Psoas muscle (tissue), 8 donors: ENCODE results near the gene EFTUD2. TPM values are rescaled to one million over a fixed set of nuclear protein-coding genes. Genes with fewer than 3 reads are reported as not detected.
A peak's percentile ranks its signal among the peaks of the same experiment; 100 is the strongest.
"Not testable (repeated sequence)": the region's sequence is repeated elsewhere in the genome, so short reads cannot be mapped to it uniquely, and the experiment has no call there.

Source experiments
- ATAC-seq, 4 donors: fragments of 200-7000 bp; cut with Tn5 transposase; one replicate each; pipeline ENCODE4 v1.9.1; 2020; ENCODE audit warnings: moderate library complexity in 3 of 4, mild to moderate bottlenecking in 2 of 4
- DNase-seq, 2 donors: peaks; one replicate each; pipeline ENCODE4 v3.0.0-alpha.2; 2020
- H3K27ac ChIP-seq: fragments of 200-600 bp; one replicate; pipeline ENCODE4 v1.8.0; 2022
- H3K27me3 ChIP-seq, 3 donors: fragments of 200-600 bp in 1 of 3; one replicate each; pipeline versions ENCODE4 v1.6.1 to v1.8.0; 2013 to 2022; ENCODE audit warnings: low read length in 2 of 3, mild to moderate bottlenecking in 2 of 3, moderate library complexity in 1 of 3; ENCODE audit not compliant: insufficient read depth in 3 of 3
- H3K36me3 ChIP-seq, 2 donors: fragments of 200-600 bp in 1 of 2; one replicate each; pipeline versions ENCODE4 v1.6.1 to v1.8.0; 2013 to 2022; ENCODE audit warnings: low read depth in 1 of 2, mild to moderate bottlenecking in 1 of 2, moderate library complexity in 1 of 2; ENCODE audit not compliant: insufficient read depth in 1 of 2
- H3K4me1 ChIP-seq: fragments of 200-600 bp; one replicate; pipeline ENCODE4 v1.8.0; 2022
- H3K4me3 ChIP-seq: fragments of 200-600 bp; one replicate; pipeline ENCODE4 v1.8.0; 2022; ENCODE audit warnings: mild to moderate bottlenecking
- H3K9me3 ChIP-seq: fragments of 200-600 bp; one replicate; pipeline ENCODE4 v1.8.0; 2022
- WGBS, 3 donors: extraction: QIAGEN DNeasy Blood & Tissue Kit; methylation state at CpG; one replicate each; pipeline versions ENCODE4 v1.1.6 to v1.1.7; 2013; 5-methylcytosine and 5-hydroxymethylcytosine counted together
- intact Hi-C, 2 donors: fragments of 100-400 bp; cut with DNase I; formaldehyde crosslinking; loops; one replicate each; pipeline versions ENCODE4 v1.11.0 to v1.14.2; 2022
- long read RNA-seq, 2 donors: library from polyadenylated mRNA; unstranded; transcript quantifications; one replicate each; pipeline ENCODE4 v2.0.0, GENCODE V29; 2021
- polyA plus RNA-seq, 3 donors: library from polyadenylated mRNA; stranded (reverse); fragments of 200-250 nt; gene quantifications; one replicate each; pipeline ENCODE4 v1.2.3, GENCODE V29; 2013
- total RNA-seq, 4 donors: library from RNA; stranded (reverse); fragmentation: NEBNext Ultra II Directional in 2 of 4; extraction: Animal tissue kit (Norgen Biotek cat#: 25700) in 2 of 4; gene quantifications; one replicate each; pipeline versions ENCODE4 v1.2.1 to v1.2.4, GENCODE V29; 2021 to 2023
- TF ChIP-seq, protein P1 (sequence below): fragments of 200-600 bp; IDR thresholded peaks from one replicate; pipeline ENCODE4 v1.8.0; 2022; ENCODE audit warnings: antibody characterized with exemption
- donor health status: healthy with polysubstance abuse.
- donor health status: DM: no; HTN: no; CAD: no; lungs with moderate emphysema.
- donor health status: Bipolar disorder and iron deficiency.
- donor health status: healthy.
- donor health status: DM: yes; HTN: yes; CAD: no.
- donor health status: DM: no; HTN: no; CAD: no.
- donor health status: DM: no; HTN: no; CAD: no.
- donor health status: DM: yes; HTN: yes; CAD: no.

The EFTUD2 gene
- total RNA-seq (100 to 1,000 TPM in 3 of 4 donors, 10 to 100 TPM in 1; 73.7 to 114 (median 103) TPM), polyA plus RNA-seq (100 to 1,000 TPM in 1 of 3 donors, 10 to 100 TPM in 2; 46.0 to 102 (median 78.7) TPM)
- long read RNA-seq, donor 1, full-length matches to known transcripts = 92 of 116 reads
- long read RNA-seq, donor 1, partial matches to known transcripts = 20 of 116 reads
- long read RNA-seq, donor 1, other reads (novel, unspliced or antisense) = 4 of 116 reads
- long read RNA-seq, donor 2, full-length matches to known transcripts = 157 of 202 reads
- long read RNA-seq, donor 2, partial matches to known transcripts = 34 of 202 reads
- long read RNA-seq, donor 2, other reads (novel, unspliced or antisense) = 11 of 202 reads

DNA sequence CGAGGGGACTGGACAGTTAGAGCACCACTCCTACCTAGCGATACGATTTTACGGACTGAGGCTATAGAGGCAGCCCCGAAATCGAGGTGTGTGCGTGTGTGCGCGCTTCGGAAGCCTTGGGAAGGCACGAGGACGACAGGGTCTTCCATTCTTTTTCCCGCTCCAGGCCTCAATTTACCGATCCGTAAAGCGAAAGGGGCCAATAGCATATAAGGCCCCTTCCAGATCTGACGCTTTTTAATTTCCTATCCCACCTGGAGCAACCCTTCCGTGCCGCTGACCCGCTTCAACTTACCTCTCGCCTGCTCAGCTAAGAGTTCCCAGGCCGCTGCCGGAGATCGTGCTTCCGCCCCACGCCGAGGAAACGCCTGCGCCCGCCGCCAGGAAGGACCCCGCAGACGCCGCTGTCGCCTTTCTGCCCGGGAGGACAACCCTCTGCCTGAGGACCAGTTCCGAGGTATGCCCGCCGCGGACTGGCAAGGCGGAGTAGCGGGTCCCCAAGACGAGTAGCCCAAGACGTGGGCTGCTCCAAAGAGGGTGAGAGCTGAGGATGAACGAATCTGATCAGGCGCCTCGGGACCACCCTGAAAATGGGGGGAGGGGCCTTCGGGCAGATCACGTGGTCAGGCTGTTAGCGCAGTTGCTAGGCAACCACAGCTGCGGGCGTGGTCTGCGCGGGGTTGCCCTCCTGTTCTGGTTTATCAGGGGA is at the start of gene EFTUD2:
EFTUD2 (minus strand) TSS at position 372 of the 709 bp plus-strand sequence. CDS start 4,924 bp downstream, outside the sequence.
- ATAC-seq (peak; percentile 93 to 98 (median 96)), DNase-seq (peak; percentile 93 to 98)
- Histone ChIP-seq H3K36me3 (peaks cover 0 to 13% of the 10 kb centered on the region in 2 donors), H3K27ac (peak within 1 kb of the TSS; percentile 98), H3K4me1 (peaks cover 20% of the 10 kb centered on the region), H3K9me3 (no peaks in the 10 kb centered on the region), H3K4me3 (peak within 1 kb of the TSS; percentile 97), H3K27me3 (no peaks in the 10 kb centered on the region)
- TF ChIP-seq, protein P1, sequence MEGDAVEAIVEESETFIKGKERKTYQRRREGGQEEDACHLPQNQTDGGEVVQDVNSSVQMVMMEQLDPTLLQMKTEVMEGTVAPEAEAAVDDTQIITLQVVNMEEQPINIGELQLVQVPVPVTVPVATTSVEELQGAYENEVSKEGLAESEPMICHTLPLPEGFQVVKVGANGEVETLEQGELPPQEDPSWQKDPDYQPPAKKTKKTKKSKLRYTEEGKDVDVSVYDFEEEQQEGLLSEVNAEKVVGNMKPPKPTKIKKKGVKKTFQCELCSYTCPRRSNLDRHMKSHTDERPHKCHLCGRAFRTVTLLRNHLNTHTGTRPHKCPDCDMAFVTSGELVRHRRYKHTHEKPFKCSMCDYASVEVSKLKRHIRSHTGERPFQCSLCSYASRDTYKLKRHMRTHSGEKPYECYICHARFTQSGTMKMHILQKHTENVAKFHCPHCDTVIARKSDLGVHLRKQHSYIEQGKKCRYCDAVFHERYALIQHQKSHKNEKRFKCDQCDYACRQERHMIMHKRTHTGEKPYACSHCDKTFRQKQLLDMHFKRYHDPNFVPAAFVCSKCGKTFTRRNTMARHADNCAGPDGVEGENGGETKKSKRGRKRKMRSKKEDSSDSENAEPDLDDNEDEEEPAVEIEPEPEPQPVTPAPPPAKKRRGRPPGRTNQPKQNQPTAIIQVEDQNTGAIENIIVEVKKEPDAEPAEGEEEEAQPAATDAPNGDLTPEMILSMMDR = no peak
- WGBS, 3 donors = 0% methylated on average over 54 of the region's 54 CpGs
- intact Hi-C loops = no loop called here

DNA sequence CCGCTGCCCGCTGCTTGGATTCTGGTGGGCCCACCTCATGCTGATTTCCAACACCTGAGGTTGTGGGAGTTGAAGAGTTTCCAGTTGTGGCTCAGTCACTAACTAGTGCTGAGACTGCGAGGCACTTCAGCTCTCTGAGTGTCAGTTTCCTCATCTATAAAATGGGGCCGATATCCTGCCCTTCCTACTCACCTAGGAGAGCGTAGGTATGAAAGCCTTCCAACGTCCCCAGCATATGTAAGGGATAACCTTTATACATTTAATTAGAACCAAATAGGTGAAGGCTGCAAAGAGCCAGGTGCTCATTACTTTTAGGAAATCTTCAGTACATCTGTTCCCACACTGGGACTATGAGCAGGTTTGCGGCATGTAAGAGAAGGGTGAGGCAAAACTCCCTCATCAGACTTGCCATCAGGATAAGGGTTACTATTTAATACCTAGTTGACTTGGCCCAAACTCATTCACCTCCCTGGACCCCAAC is 49.1 kb upstream of the EFTUD2 start:
- H3K4me1 ChIP-seq = peaks cover 4% of the 10 kb centered on the region
- no peak for ATAC-seq

DNA sequence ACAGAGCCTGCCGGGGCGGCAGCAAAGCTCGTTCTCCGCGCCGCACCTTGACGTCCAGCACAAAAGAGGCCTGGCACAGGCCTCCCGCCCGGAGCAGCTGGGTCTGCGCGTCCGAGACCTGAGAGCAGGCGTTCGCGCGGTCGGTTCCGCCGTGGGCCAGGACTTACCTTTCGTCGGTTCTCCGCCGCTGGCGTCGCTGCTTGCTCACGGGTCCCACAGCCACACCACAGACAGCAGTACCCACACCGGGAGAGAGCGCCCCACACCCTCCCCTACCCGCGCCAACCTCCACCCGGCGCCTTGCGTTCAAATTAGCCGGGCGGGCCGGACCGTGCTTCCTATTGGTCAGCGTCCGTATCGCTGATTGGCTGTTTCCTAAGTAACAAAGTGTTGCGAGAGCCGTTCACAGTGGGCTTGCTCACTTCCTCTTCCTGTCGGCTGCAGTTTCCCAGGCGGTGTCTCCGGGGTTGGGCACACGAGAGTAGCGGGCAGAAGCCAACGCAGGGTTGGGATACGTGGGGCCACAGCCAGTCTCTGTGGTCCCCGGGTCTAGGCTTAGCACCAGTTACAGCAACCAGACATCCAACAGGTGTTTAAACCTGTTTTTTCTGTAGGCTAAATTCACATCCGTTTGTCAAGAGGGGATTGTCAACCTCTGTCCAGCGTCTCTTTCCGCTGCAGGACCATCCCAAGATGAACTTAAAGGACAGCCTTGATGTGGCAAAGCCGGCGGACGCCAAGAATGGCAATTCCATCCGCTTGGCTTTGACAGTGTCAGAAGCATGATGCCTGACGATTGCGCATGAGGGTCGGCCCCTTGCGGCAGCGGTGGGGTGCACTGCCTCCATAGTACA is 48.4 kb upstream of the EFTUD2 start, which contains the start of gene KIF18B:
KIF18B (minus strand) TSS at position 313 of the 854 bp plus-strand sequence. CDS start 11,429 bp downstream, outside the sequence.
- ATAC-seq (peak; percentile 99 to 100 (median 100)), DNase-seq (peak; percentile 84 to 91)
- no peaks in the 10 kb centered on the region for H3K9me3 ChIP-seq
- intact Hi-C loops = no loop called here
- no peaks in the 10 kb centered on the region for H3K36me3 ChIP-seq
- peak within 1 kb of the TSS; percentile 57 for H3K27ac ChIP-seq
- peak within 1 kb of the TSS; percentile 74 for H3K4me3 ChIP-seq
- H3K27me3 ChIP-seq = peaks cover 0 to 9% (median 0%) of the 10 kb centered on the region in 3 donors
- 1 to 2% (median 1%) methylated on average over 56 to 62 of the region's 62 CpGs for WGBS, 3 donors
- TF ChIP-seq, protein P1 = no peak
- H3K4me1 ChIP-seq = peaks cover 4% of the 10 kb centered on the region

More for the DNA sequence above, 49.1 kb upstream of the EFTUD2 start:
- peak overlapping the region; percentile 57 for H3K27ac ChIP-seq
- peak overlapping the region; percentile 74 for H3K4me3 ChIP-seq
- no peak for DNase-seq
- no peaks in the 10 kb centered on the region for H3K9me3 ChIP-seq
- intact Hi-C loops = no loop called here
- H3K36me3 ChIP-seq = no peaks in the 10 kb centered on the region
- H3K27me3 ChIP-seq = peaks cover 0 to 9% (median 0%) of the 10 kb centered on the region in 3 donors
- 62 to 68% (median 66%) methylated on average over 7 of the region's 7 CpGs for WGBS, 3 donors
- TF ChIP-seq, protein P1 = no peak

DNA sequence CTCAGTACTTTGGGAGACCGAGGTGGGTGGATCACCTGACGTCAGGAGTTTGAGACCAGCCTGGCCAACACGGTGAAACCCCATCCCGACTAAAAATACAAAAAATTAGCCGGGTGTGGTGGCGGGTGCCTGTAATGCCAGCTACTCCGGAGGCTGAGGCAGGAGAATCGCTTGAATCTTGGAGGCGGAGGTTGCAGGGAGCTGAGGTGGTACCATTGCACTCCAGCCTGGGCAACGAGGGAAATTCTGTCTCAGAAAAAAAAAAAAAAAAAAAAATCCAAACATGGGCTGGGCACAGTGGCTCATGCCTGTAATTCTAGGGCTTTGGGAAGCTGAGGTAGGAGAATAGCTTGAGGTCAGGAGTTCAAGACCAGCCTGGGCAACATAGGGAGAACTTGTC is 46.4 kb upstream of the EFTUD2 start:
- H3K36me3 ChIP-seq, H3K9me3 ChIP-seq, ATAC-seq, H3K27me3 ChIP-seq, H3K4me3 ChIP-seq, intact Hi-C loops, H3K27ac ChIP-seq, DNase-seq, H3K4me1 ChIP-seq: not testable (repeated sequence)
- 92 to 95% (median 95%) methylated on average over 9 to 10 of the region's 10 CpGs for WGBS, 3 donors
